Dendritic cell treated with granulocyte-macrophage colony-stimulating factor and Interleukin-4, amounts not matched to agents 40 ng/mL and 50 ng/mL, for 4 days (primary cell): ENCODE data around the gene PPFIBP1.
"Not testable (repeated sequence)": the region's sequence is repeated elsewhere in the genome, so short reads cannot be mapped to it uniquely, and the experiment has no call there.

Experiments
- H3K27ac Mint-ChIP-seq: one replicate; pipeline ENCODE4 v1.8.0; 2022; ENCODE audit warnings: mild to moderate bottlenecking, mixed read lengths
- H3K27me3 Mint-ChIP-seq: one replicate; pipeline ENCODE4 v1.8.0; 2022; ENCODE audit warnings: mild to moderate bottlenecking, mixed read lengths
- H3K36me3 Mint-ChIP-seq: one replicate; pipeline ENCODE4 v1.8.0; 2022; ENCODE audit warnings: low read depth, mixed read lengths
- H3K4me1 Mint-ChIP-seq: one replicate; pipeline ENCODE4 v1.8.0; 2022; ENCODE audit warnings: low read depth, mixed read lengths
- H3K4me3 Mint-ChIP-seq: one replicate; pipeline ENCODE4 v1.8.0; 2022; ENCODE audit warnings: mild to moderate bottlenecking, moderate library complexity, mixed read lengths
- H3K9me3 Mint-ChIP-seq: one replicate; pipeline ENCODE4 v1.8.0; 2022; ENCODE audit warnings: mixed read lengths
- intact Hi-C: fragments of 100-400 bp; cut with micrococcal nuclease; formaldehyde crosslinking; loops from one replicate; pipeline ENCODE4 v1.15.0; 2022

PPFIBP1 gene

GRCh38 chr12:27575762-27576118, 51.7 kb downstream of the PPFIBP1 start:
- Mint-ChIP-seq H3K27me3 (no peaks in the 10 kb centered on the region), H3K4me1 (peaks cover 31% of the 10 kb centered on the region), H3K4me3 (no peak overlapping the region), H3K27ac (no peak overlapping the region), H3K36me3 (peaks cover 27% of the 10 kb centered on the region), H3K9me3 (no peaks in the 10 kb centered on the region)
- intact Hi-C loops, result no loop called here

GRCh38 chr12:27576667-27577347, 52.8 kb downstream of the PPFIBP1 start:
- H3K4me1 Mint-ChIP-seq, result peaks cover 31% of the 10 kb centered on the region
- H3K4me3 Mint-ChIP-seq, result no peak overlapping the region
- no peak overlapping the region for H3K27ac Mint-ChIP-seq
- H3K9me3 Mint-ChIP-seq, result no peaks in the 10 kb centered on the region
- H3K36me3 Mint-ChIP-seq, result peaks cover 27% of the 10 kb centered on the region
- no peaks in the 10 kb centered on the region for H3K27me3 Mint-ChIP-seq
- intact Hi-C loops, result no loop called here

GRCh38 chr12:27577688-27578087, 53.7 kb downstream of the PPFIBP1 start:
- Mint-ChIP-seq H3K27ac (no peak overlapping the region), H3K9me3 (no peaks in the 10 kb centered on the region), H3K36me3 (peaks cover 27% of the 10 kb centered on the region), H3K4me1 (peaks cover 31% of the 10 kb centered on the region), H3K4me3 (no peak overlapping the region), H3K27me3 (no peaks in the 10 kb centered on the region)
- intact Hi-C loops, result no loop called here

GRCh38 chr12:27578689-27579372, 54.8 kb downstream of the PPFIBP1 start:
- Mint-ChIP-seq H3K9me3 (no peaks in the 10 kb centered on the region), H3K27me3 (no peaks in the 10 kb centered on the region), H3K4me3 (no peak overlapping the region), H3K4me1 (peaks cover 24% of the 10 kb centered on the region), H3K27ac (no peak overlapping the region), H3K36me3 (peaks cover 32% of the 10 kb centered on the region)
- intact Hi-C loops, result no loop called here

- no peaks in the 10 kb centered on the region for H3K9me3 Mint-ChIP-seq
- no peak overlapping the region for H3K27ac Mint-ChIP-seq
- H3K36me3 Mint-ChIP-seq, result peaks cover 39% of the 10 kb centered on the region
- peaks cover 25% of the 10 kb centered on the region for H3K4me1 Mint-ChIP-seq
- H3K4me3 Mint-ChIP-seq, result no peak overlapping the region
- H3K27me3 Mint-ChIP-seq, result no peaks in the 10 kb centered on the region
- intact Hi-C loops, result no loop called here
Measured at GRCh38 chr12:27580561-27581330, 56.7 kb downstream of the PPFIBP1 start.

- H3K9me3 Mint-ChIP-seq, intact Hi-C loops, H3K4me3 Mint-ChIP-seq, H3K27me3 Mint-ChIP-seq, H3K27ac Mint-ChIP-seq: not testable (repeated sequence)
- H3K4me1 Mint-ChIP-seq, result peaks cover 25% of the 10 kb centered on the region
- H3K36me3 Mint-ChIP-seq, result peaks cover 35% of the 10 kb centered on the region
Measured at GRCh38 chr12:27581331-27581671, 57.3 kb downstream of the PPFIBP1 start.

- H3K27ac Mint-ChIP-seq, H3K4me3 Mint-ChIP-seq, H3K27me3 Mint-ChIP-seq, H3K9me3 Mint-ChIP-seq, intact Hi-C loops: not testable (repeated sequence)
- Mint-ChIP-seq H3K36me3 (peaks cover 34% of the 10 kb centered on the region), H3K4me1 (peaks cover 24% of the 10 kb centered on the region)
Measured at GRCh38 chr12:27581833-27582232, 57.8 kb downstream of the PPFIBP1 start.

- H3K27me3 Mint-ChIP-seq, intact Hi-C loops, H3K9me3 Mint-ChIP-seq, H3K27ac Mint-ChIP-seq, H3K4me3 Mint-ChIP-seq: not testable (repeated sequence)
- Mint-ChIP-seq H3K4me1 (peaks cover 25% of the 10 kb centered on the region), H3K36me3 (peaks cover 34% of the 10 kb centered on the region)
Measured at GRCh38 chr12:27582445-27582844, 58.4 kb downstream of the PPFIBP1 start.

- Mint-ChIP-seq H3K36me3 (peaks cover 30% of the 10 kb centered on the region), H3K4me1 (peaks cover 26% of the 10 kb centered on the region), H3K9me3 (no peaks in the 10 kb centered on the region), H3K27ac (no peak overlapping the region), H3K4me3 (no peak overlapping the region), H3K27me3 (no peaks in the 10 kb centered on the region)
- intact Hi-C loops, result no loop called here
Measured at GRCh38 chr12:27583057-27583797, 59.2 kb downstream of the PPFIBP1 start.

- Mint-ChIP-seq H3K4me3 (no peak overlapping the region), H3K9me3 (no peaks in the 10 kb centered on the region), H3K27ac (no peak overlapping the region), H3K4me1 (peaks cover 26% of the 10 kb centered on the region), H3K27me3 (no peaks in the 10 kb centered on the region), H3K36me3 (peaks cover 23% of the 10 kb centered on the region)
- intact Hi-C loops, result no loop called here
Measured at GRCh38 chr12:27583981-27584380, 60.0 kb downstream of the PPFIBP1 start.

- Mint-ChIP-seq H3K27me3 (no peaks in the 10 kb centered on the region), H3K27ac (peak overlapping the region; percentile 5), H3K4me3 (no peak overlapping the region), H3K9me3 (no peaks in the 10 kb centered on the region), H3K36me3 (peaks cover 12% of the 10 kb centered on the region), H3K4me1 (peaks cover 26% of the 10 kb centered on the region)
- intact Hi-C loops, result no loop called here
Measured at GRCh38 chr12:27585739-27586265, 61.8 kb downstream of the PPFIBP1 start.

GRCh38 chr12:27588075-27588730, 64.2 kb downstream of the PPFIBP1 start:
- H3K9me3 Mint-ChIP-seq, H3K36me3 Mint-ChIP-seq, H3K4me3 Mint-ChIP-seq, intact Hi-C loops, H3K27me3 Mint-ChIP-seq: not testable (repeated sequence)
- Mint-ChIP-seq H3K4me1 (peaks cover 32% of the 10 kb centered on the region), H3K27ac (peak overlapping the region; percentile 10)

- Mint-ChIP-seq H3K27me3 (no peaks in the 10 kb centered on the region), H3K36me3 (peaks cover 8% of the 10 kb centered on the region), H3K4me1 (peaks cover 32% of the 10 kb centered on the region), H3K9me3 (no peaks in the 10 kb centered on the region), H3K27ac (no peak overlapping the region), H3K4me3 (no peak overlapping the region)
- intact Hi-C loops, result no loop called here
Measured at GRCh38 chr12:27588776-27589175, 64.8 kb downstream of the PPFIBP1 start.
